Pons (tissue), 1 donor: Measurements from ENCODE around the gene MTTP.

Source experiments
- DNase-seq: peaks from one replicate; pipeline ENCODE4 v3.0.0-alpha.2; 2016; ENCODE audit warnings: low spot score

MTTP gene

DNA sequence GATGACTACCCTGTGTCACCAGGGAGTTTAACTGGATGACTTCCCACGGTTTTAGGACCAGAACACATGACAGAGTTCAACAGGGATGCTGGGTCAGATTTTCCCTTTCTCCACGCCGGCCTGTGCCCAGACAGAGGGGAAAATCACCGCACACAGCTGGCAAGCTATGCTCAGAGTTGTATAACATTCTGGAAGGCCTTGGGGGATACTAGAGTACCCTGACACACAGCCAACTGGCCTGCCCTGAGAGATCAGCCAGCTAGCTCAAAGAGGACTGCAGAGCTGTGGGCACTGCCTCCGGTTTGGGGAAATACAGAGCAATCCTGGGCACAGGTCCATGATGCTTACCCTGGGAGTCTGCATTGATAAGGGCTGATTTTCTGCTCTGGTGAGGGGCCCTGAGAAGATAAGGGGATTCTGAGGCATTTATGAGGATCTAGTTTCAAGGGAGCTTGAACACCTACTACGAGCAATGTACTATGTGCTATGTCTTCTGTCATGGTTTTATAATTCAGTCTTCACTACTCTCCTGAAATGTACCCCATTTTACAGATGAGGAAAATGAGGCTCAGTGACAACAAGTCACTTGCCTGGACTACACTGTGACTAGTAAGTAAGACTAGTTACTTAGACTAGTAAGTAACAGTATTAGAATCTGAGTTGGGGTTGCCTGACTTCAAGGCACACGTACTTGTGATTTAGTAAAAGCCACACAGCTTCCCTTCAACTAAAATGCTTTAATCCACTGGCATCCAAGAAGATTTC is 68.3 kb downstream of the MTTP start:
- peak; percentile 7 for DNase-seq

DNA sequence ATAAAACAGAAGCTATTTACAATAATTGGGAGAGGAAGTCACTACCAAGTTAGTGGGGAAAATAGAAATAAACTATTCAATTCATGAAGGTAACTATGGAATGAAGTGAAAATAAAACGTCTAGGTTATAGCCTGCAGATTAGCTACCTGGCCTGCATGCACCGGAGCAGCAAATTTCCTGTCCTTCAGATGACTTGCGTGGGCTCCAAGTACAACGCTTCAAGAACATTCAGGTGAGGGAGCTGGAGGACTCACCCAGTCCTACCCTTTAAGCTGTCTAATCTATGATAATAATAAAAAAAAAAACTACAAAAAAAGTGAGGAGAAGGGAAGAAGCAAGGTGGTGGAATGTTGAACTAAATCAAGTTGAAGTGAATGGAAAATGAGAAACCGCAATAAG is 69.8 kb downstream of the MTTP start:
- DNase-seq = no peak

DNA sequence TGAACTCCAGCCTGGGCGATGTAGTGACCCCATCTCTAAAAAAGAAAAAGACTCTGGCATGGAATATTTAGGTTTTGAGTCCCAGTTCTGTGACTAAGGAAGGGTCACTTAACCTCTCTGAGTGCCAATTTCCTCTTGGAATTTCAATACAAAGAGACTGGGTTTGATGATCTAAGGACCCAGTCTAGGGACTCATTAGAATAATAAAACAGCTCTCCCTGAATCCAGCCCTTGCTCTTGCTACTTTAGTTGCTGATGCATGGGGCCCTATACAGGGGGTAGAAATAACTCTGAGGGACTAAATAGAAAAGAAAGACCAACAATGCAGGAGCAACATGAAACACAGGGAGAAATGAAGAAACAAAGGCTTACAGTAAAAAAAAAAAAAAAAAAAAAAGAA is 70.4 kb downstream of the MTTP start:
- DNase-seq = no peak

DNA sequence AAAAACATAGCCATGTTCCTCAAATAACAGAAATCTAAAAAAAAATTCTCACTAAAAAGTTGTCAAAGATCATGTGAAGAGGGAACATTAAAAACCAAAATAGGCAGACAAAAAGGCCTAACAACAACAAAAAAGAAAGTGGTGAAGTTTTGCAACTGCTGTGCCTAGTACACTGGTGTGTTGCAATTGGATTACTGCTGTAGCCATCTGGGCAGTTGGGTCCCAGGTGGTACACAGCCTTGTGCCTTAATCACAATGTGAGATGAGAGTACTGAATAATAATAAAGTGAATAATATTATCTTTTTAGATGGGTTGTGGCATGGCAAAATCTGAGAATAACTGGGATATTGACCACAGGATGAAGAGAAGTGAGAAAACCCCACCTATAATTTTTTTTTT is 71.0 kb downstream of the MTTP start:
- no peak for DNase-seq

DNA sequence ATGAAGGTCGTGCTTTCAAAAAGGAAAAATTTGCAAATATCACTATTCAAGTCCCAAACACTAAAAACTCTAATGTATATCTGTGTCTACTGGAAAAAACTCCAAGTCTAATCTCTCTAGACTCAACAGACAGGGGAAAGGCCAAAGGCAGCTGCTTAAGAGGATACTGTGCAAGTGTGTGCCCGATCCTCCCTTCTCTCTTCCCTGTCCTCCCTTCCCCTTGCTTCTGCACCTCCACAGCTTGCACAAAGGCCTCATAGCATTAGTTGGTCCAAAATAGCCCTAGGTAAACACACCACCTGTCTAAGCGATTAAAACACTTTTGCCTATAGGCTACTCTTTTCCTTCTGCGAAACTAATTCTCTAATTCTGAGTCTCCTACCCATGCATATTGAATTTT is 72.4 kb downstream of the MTTP start:
- DNase-seq = no peak

DNA sequence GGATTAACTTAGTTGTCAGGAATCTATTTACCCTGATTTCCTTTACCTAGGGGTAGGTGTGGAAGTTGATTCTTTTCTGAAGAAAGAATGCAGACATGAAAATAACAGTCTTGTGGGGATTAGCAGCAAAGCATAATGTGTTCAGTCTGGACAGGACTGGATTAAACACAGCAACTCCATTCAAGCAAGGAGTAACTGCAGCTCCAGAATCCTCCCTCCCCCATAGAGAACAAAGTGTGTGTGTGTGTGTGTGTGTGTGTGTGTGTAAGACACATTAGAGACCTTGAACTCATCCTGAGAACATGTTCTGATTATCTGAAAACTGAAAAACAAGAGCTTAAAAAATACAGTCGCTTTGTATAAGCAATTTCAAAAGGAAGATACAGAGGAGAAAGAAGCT is 73.7 kb downstream of the MTTP start:
- DNase-seq = no peak

DNA sequence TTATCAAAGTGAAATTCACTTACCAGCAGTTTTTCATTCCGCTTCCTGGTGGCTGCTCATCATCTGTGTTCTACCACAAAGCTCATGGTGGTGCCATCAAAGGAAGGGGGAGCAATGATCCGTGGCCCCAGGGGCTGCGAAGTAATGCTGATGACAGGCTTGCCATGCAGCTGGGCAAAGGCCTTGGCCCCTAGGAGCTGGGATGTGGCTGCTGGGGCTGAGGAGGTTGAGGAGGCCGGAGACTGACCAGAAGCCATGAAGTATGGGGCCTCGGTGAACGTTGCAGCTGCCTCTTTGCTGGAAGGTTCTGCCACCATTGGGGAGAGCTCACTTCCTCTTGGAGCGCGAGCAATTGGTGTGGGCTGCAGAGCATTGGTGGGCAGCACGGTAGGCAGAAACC is 74.6 kb downstream of the MTTP start:
- no peak for DNase-seq

DNA sequence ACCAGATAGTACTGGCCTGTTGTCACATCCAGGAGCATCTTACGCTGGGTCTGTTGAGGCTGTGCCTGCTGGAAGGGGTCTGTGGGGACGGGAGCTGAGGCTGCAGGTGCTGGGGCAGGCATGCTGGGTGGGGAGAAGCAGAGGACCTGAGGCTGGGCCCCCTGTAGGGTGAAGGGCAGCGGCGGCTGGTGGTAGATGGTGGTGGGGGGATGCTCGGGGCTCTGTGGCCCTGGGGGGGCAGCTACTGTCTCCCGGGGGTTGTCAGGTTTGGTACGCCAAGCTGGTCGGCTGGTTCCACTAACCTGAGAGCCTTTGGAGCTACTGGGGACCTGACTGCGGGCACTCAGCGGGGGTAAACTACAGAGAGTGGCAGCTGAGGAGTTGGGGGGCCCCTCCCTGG is 75.2 kb downstream of the MTTP start:
- no peak for DNase-seq

DNA sequence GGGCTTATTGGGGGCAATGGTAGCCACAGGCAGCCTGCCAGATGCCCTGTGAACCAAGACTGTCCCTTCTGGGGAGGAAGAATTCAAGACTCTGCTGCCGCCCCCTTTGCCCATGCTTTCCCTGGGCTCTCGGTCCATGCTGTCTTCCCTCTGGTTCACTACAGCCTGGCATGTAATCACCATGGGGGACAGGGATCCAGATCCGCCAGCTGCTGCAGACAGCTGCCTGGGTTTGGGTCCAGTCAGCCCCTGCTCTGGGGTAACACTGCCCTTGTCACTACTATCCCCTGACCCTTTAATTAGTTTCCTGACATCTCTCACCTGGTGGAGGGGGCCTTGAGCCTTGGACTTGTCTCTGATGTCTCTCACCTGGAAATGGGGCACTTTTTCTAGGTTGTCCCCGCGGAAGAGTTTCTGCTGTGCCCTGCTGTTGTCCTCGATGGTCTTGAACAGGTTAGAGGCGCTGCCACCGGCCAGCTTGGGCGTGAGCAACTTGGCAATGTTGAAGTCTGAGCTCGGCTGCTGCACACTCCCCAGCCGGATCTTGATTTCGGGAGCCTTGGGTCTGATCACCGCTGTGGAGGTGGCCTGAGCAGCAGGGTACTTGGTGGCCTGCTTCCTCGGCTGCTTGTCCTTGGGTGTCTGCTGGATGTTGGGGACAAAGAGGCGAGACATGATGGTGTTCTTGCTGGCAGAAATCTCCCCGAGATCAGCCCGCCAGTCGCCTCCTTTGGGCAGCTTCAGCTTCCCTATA is 76.6 kb downstream of the MTTP start:
- no peak for DNase-seq

DNA sequence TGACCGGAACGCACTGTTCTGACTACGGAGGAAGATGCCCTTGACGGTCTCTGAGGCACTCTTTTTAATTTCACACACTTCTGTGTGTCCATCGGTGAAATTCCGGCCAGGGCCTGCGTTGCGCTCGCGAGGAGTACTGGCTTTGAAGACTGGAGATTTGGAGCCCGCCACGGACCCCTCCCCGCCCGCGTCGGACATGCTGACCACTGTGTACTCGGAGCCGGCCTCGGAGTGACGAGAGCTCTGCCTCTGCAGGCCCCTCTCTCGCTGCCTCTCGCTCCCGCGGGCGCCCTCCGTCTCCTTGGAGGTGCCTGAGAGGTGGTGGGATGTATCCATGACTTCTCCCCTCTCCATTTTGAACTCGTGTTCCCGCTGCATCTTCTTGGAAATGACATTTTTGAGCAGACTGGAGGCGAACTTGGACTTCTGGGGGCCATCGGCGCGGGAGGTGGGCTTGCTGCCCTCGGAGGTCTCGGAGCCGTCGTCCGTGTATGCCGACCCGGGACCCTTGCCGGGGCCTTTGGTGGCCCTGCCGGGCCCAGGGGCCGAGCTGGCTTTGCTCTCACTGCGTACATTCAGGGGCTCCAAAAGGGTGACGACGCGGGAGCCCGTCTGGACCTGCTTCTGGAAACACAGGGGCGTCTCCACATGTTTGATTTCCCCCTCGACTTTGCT is 77.3 kb downstream of the MTTP start:
- DNase-seq = no peak

DNA sequence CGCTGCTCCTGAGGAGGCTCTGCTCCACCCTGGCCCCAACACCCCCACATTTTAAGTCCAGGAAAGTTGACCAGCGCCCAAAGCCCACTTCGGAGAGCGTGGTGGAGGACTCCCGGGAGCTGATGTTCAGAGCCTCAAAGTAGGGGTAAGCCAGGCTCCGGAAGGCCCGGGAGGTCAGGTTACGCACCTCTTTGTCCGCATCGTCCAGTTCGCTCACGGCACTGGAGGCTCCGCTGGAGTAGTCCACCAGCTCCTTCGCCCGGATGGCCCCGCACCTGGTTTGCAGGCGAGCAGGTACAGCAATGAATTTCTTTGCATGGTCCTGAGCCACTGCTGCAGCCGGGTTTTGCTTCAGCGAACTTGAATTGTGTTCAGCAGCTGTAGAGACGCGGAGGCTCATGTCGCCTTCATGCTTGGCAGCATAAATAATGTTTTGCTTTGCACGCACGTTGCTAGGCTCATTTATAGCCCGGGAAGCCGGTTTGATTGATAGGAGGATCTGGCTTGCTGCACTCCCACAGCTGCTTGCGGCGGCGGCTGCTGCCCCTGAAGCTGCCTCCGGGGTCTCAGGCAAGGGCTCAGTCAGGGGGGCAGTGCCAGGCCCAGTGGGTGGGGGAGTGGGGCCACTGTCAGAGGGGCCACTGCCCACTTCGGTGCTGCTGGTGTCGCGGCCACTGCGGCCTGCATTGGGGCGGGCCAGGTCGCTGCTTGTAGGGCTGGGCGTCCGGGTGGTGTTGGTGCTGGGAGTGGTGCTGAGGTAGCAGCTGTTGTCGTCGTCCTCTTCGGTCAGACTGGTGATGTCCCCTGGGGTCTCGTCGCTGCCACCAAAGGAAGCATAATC is 78.2 kb downstream of the MTTP start:
- DNase-seq = no peak

DNA sequence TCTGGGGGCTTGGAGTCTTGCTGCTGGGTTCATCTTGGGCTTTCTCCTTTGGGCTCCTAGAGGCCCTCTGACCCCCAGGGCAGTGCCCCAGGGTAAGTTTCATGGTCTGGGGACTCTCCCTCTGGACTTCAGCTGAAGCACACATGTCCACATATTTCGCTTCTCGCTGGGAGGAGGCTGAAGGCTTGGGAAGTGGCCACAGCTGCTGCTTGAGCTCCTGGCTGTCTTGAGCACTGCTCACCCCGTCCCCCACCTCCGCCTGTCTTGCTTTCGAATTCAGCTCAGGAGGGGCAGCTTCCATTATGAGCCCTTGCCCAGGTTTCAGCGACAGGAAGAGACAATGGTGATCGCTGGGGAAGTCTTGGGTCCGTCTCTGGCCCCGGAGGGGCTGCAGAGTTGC is 79.3 kb downstream of the MTTP start:
- DNase-seq = no peak

DNA sequence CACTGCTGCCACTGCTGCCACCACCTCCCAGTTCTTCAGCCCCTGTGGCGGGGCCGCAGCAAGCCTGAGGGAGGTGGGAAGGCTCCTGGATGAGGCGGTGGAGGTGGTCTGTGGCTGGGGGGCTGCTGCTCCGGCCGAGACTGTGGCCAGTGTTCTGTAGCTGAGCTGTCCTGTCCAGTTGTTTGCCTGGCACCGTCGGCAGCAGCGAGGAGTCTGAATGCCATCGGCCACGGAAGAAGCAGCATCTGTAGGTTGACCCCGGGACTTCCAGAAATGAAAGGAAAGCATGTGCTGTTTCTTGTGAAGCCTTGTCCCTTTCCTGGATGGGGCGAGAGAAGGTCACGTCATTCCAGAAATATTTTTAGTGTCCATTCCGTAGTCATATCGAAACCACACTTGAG is 79.7 kb downstream of the MTTP start:
- no peak for DNase-seq

DNA sequence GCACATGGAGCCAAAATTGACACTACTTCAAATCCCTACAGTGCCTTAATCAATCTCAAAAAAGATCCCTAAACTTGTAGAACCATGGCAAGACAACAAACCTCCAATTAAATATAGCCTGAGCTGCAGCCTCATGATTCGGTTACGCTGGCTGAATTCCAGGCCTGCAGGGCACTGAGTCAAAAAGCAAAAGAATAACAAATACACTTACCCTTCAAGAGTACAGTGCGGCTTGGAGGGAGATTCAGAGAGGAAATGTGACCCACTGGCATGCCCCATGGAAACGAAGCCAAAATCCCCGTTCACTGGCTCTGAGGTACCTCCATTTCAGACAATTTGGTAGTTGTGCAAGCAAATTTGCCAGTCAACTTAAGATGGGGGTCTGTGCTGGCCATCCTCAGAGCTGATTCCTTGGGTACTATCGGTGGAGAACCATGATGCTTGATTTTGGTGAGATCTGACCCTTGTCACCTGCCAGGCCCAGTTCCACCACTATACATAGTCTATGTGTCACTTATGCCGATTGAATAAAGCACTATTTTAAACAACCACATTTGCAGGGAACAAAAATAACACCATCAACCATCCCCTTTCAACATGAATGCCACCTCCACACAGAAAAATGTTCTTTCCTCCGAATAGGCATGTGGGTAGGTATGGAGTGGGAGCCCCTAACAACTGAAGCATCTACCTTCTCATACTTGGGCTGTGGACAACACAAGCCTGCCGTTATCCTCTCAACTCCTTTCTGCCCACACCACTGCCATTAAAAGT is 80.9 kb downstream of the MTTP start:
- DNase-seq = no peak

DNA sequence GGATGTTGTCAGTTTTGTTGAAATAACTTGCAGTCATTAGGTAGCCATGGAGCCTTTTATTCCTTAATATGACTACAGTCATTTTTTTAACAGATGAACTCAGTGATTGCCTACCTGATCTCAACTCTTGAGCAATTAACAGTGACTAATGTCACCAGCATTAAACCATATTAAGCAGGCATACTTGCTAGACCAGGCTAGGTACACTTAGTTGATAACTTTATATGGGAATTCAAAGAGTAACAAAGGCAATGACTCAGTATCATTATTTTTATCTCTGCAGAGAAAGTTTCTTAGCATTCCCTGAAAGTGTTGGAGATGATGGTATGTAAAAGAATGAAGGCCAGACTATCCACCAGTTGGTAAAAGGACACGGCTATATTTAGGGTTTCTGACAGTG is 83.2 kb downstream of the MTTP start, which contains the start of gene C4orf54:
Gene C4orf54 (minus strand): TSS at position 31 of the 400 bp plus-strand sequence. CDS start 3,180 bp downstream, outside the sequence.
- DNase-seq = no peak

DNA sequence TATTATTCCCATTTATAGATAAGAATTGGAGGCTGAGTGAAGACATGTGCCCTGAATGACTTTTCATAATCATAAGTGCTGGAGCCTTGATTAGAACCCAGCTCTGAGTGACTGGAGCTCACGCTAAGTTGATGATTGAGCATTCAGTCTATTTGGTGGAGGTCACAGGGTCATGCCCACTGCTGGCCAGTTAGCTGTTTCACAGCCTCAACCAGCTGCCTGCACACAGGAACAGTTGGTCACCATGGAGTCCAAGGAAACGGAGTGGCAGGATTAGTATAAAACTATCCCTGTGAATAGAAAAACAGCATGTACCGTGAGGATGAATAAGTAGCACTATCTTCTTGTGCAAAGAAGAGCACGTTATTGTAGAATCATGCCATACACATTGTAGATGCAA is 84.0 kb downstream of the MTTP start:
- no peak for DNase-seq

DNA sequence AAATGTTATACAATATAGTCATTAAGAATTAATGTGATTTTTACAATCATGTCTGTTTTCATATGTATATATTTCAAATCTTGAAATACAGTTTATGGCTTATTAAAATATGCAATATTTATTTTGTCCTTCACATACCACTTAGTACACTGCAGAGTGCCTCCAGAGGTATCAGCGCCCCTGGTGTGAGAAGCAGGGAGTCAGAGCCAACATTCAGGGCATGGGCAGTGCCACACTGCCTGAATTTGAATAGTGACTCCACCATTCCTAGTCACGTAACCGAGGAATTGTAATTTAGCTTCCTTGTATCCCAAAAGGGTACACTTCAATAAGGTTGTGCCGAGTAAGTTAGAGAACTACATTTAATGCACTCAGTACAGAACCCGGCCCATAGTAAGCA is 87.3 kb downstream of the MTTP start:
- no peak for DNase-seq

DNA sequence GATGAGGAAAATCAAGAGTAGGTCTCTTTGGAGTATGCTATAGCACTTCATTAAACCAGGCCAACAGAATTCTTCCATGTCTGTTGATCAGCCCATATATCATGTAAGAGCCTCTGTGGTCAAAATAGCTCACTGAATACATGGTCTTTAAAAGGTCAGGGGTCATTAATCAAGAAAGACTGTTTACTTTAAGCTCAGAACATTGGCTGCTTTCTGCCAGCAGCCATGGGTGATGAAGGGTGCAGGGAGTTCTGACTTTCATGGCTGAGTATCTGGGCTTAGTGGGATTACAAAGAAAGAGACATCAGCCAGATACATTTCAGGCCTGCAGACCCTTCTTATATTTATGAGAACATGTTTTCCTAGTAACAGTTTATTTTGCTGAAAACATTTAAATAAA is 90.1 kb downstream of the MTTP start:
- DNase-seq = no peak

DNA sequence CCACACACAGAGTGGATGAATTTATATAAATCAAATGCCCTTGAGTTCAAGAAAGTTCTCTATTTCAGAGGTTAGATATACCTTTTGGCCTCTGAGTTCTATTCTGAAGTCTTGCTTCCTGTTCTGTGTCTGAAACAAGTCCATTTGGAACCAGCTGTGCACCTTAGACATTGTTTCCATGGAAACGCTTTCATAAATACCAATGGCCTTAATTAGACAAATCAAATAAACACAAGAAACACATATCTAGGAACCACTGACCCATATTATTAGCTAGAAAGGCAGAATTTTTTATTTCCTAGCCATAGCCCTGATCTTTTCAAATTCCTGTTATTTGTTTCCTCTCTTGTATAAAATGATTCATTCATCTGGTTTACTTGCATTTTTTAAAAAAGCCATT is 91.4 kb downstream of the MTTP start:
- no peak for DNase-seq

DNA sequence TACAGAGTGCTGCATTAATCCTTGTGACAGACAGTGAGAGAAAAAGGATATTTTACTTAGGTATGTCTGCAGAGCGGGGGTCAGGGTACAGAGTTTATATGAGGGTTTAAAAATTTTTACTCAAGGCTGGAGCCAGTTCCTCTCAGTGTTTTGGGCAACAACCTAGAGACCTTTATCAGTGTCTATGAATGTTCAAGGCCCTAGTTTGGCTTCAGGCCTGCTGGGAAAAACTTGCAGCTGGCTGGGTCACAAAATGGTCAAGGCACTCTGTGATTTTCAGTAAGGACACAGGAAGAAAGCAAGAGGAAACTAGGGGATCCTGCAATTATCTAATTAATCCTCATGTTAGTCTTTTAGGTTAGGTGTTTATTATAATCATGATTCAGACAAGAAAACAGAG is 93.8 kb downstream of the MTTP start:
- DNase-seq = no peak

DNA sequence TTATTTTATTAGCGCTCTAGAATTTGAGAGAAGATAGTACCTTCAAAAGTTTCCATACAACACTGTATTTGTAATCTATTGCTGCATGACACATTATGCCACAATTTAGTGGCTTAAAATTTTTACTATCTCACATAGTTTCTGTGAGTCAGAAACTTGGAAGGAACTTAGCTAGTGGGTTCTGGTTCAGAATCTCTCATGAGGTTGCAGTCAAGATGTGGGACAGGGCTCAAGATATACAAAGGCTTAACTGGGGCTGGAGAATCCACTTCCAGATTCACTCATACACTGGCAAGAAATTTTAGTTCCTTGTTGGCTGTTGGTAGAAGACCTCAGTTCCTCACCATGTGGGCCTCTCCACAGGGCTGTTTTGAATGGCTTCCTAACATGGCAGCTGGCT is 94.5 kb downstream of the MTTP start:
- DNase-seq = no peak
